GM23338 (cell line): ENCODE measurements around the gene PTPRA.

Experiments used
- CREB1 ChIP-seq: fragments of 250-450 bp; sonication (Bioruptor Pico); IDR thresholded peaks from 2 replicates; pipeline ENCODE4 v1.5.0; 2020; ENCODE audit warnings: low read depth, mild to moderate bottlenecking, moderate library complexity
- EZH2 ChIP-seq: fragments of 200-600 bp; sonication (generic); IDR thresholded peaks from one replicate; pipeline ENCODE4 v1.8.0; 2017; ENCODE audit warnings: antibody characterized with exemption, mild to moderate bottlenecking, low read depth; ENCODE audit not compliant: unreplicated experiment
- EZH2phosphoT487 ChIP-seq: fragments of 200-600 bp; sonication (generic); IDR thresholded peaks from one replicate; pipeline ENCODE4 v1.8.1; 2018; ENCODE audit warnings: antibody characterized with exemption; ENCODE audit not compliant: unreplicated experiment
- NANOG ChIP-seq: IDR thresholded peaks from 2 replicates; pipeline ENCODE4 v1.6.1; 2016; ENCODE audit warnings: antibody characterized with exemption, borderline replicate concordance
- POLR2AphosphoS5 ChIP-seq: IDR thresholded peaks from 2 replicates; pipeline ENCODE4 v1.6.1; 2016; ENCODE audit warnings: antibody characterized with exemption, low read depth
- STAT1 ChIP-seq: IDR thresholded peaks from one replicate; pipeline ENCODE4 v1.6.1; 2016; ENCODE audit warnings: antibody characterized with exemption; ENCODE audit not compliant: unreplicated experiment
- ZNF114 ChIP-seq: fragments of 250-450 bp; sonication (Bioruptor Pico); IDR thresholded peaks from 2 replicates; pipeline ENCODE4 v1.5.0; 2020; ENCODE audit warnings: mild to moderate bottlenecking, moderate library complexity
- TF ChIP-seq, protein P1 (sequence below), 2 experiments: fragments of 200-600 bp in 1 of 2; sonication (generic) in 1 of 2; conservative IDR thresholded peaks; 2 replicates each; pipeline versions ENCODE4 v1.5.1 to v1.6.1; 2016 to 2017; ENCODE audit warnings: antibody characterized with exemption in 2 of 2, low read depth in 2 of 2, mild to moderate bottlenecking in 2 of 2, moderate library complexity in 1 of 2
- TF ChIP-seq, protein P2 (sequence below): IDR thresholded peaks from one replicate; pipeline ENCODE4 v1.6.1; 2018; ENCODE audit warnings: antibody characterized with exemption; ENCODE audit not compliant: unreplicated experiment
- TF ChIP-seq, protein P3 (sequence below): IDR thresholded peaks from 2 replicates; pipeline ENCODE4 v1.6.1; 2016; ENCODE audit warnings: antibody characterized with exemption

DNA sequence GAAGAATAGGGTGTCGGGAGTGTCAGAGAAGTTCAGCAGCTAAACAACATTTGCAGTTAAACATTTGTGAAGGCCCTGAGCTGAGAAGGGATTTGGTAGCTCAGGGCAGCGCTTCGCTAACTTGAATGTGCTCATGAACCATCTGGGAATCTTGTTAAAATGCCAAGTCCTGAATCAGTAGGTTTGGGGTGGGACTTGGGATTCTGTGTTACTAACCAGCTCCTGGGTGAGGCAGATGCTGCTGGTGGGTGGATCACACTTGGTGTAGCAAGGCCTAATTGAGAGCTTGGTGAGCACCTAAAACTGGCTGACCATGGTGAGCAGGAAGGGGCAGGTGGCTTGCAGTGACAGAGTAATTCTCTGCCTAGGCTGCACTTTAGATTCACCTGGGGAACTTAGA, 5.9 kb downstream of the PTPRA start:
- TF ChIP-seq, protein P1, sequence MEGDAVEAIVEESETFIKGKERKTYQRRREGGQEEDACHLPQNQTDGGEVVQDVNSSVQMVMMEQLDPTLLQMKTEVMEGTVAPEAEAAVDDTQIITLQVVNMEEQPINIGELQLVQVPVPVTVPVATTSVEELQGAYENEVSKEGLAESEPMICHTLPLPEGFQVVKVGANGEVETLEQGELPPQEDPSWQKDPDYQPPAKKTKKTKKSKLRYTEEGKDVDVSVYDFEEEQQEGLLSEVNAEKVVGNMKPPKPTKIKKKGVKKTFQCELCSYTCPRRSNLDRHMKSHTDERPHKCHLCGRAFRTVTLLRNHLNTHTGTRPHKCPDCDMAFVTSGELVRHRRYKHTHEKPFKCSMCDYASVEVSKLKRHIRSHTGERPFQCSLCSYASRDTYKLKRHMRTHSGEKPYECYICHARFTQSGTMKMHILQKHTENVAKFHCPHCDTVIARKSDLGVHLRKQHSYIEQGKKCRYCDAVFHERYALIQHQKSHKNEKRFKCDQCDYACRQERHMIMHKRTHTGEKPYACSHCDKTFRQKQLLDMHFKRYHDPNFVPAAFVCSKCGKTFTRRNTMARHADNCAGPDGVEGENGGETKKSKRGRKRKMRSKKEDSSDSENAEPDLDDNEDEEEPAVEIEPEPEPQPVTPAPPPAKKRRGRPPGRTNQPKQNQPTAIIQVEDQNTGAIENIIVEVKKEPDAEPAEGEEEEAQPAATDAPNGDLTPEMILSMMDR (conservative IDR thresholded peaks at IDR 0.05; ENCODE audit: low read depth in 2 of 2), result no peak
- no peak for TF ChIP-seq POLR2AphosphoS5
- no peak for TF ChIP-seq STAT1
- TF ChIP-seq, protein P2, sequence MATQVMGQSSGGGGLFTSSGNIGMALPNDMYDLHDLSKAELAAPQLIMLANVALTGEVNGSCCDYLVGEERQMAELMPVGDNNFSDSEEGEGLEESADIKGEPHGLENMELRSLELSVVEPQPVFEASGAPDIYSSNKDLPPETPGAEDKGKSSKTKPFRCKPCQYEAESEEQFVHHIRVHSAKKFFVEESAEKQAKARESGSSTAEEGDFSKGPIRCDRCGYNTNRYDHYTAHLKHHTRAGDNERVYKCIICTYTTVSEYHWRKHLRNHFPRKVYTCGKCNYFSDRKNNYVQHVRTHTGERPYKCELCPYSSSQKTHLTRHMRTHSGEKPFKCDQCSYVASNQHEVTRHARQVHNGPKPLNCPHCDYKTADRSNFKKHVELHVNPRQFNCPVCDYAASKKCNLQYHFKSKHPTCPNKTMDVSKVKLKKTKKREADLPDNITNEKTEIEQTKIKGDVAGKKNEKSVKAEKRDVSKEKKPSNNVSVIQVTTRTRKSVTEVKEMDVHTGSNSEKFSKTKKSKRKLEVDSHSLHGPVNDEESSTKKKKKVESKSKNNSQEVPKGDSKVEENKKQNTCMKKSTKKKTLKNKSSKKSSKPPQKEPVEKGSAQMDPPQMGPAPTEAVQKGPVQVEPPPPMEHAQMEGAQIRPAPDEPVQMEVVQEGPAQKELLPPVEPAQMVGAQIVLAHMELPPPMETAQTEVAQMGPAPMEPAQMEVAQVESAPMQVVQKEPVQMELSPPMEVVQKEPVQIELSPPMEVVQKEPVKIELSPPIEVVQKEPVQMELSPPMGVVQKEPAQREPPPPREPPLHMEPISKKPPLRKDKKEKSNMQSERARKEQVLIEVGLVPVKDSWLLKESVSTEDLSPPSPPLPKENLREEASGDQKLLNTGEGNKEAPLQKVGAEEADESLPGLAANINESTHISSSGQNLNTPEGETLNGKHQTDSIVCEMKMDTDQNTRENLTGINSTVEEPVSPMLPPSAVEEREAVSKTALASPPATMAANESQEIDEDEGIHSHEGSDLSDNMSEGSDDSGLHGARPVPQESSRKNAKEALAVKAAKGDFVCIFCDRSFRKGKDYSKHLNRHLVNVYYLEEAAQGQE, result no peak
- TF ChIP-seq EZH2phosphoT487, result no peak
- TF ChIP-seq EZH2, result no peak
- TF ChIP-seq NANOG, result no peak
- no peak for TF ChIP-seq ZNF114 (CRISPR knock-in tag)
- no peak for TF ChIP-seq CREB1 (CRISPR knock-in tag)
- TF ChIP-seq, protein P3, sequence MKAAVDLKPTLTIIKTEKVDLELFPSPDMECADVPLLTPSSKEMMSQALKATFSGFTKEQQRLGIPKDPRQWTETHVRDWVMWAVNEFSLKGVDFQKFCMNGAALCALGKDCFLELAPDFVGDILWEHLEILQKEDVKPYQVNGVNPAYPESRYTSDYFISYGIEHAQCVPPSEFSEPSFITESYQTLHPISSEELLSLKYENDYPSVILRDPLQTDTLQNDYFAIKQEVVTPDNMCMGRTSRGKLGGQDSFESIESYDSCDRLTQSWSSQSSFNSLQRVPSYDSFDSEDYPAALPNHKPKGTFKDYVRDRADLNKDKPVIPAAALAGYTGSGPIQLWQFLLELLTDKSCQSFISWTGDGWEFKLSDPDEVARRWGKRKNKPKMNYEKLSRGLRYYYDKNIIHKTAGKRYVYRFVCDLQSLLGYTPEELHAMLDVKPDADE, result no peak
